KMS-11 (cell line): Measurements from ENCODE around the gene GPER1.

ENCODE experiments used
- H2AFZ ChIP-seq: fragments of 200-600 bp; sonication (generic); 2 replicates; pipeline ENCODE4 v1.6.1; 2016; ENCODE audit warnings: antibody characterized with exemption, mixed run types, low read depth
- H3K27ac ChIP-seq: fragments of 200-600 bp; sonication (generic); 2 replicates; pipeline ENCODE4 v1.6.1; 2016; ENCODE audit warnings: mild to moderate bottlenecking, mixed run types
- H3K27me3 ChIP-seq: fragments of 200-600 bp; sonication (generic); 2 replicates; pipeline ENCODE4 v1.6.1; 2017; ENCODE audit warnings: mild to moderate bottlenecking, low read depth, mixed run types, moderate library complexity; ENCODE audit not compliant: insufficient read depth
- H3K36me3 ChIP-seq: fragments of 200-600 bp; sonication (generic); 2 replicates; pipeline ENCODE4 v1.6.1; 2017; ENCODE audit warnings: mild to moderate bottlenecking, mixed run types; ENCODE audit not compliant: insufficient read depth
- H3K4me1 ChIP-seq: fragments of 200-600 bp; sonication (generic); 2 replicates; pipeline ENCODE4 v1.6.1; 2016; ENCODE audit warnings: mild to moderate bottlenecking, low read depth, mixed run types; ENCODE audit not compliant: poor library complexity, severe bottlenecking
- H3K4me2 ChIP-seq: fragments of 200-600 bp; sonication (generic); 2 replicates; pipeline ENCODE4 v1.7.0; 2016; ENCODE audit warnings: mild to moderate bottlenecking, mixed run types
- H3K4me3 ChIP-seq: fragments of 200-600 bp; sonication (generic); IDR thresholded peaks from 2 replicates; pipeline ENCODE4 v1.6.1; 2017; ENCODE audit warnings: low read depth, low read length, mixed read lengths; ENCODE audit not compliant: insufficient read depth
- H3K79me2 ChIP-seq: fragments of 200-600 bp; sonication (generic); 2 replicates; pipeline ENCODE4 v1.6.1; 2016; ENCODE audit warnings: low read depth, mixed run types; ENCODE audit not compliant: insufficient read depth
- H3K9ac ChIP-seq: fragments of 200-600 bp; sonication (generic); 2 replicates; pipeline ENCODE4 v1.6.1; 2016; ENCODE audit warnings: mild to moderate bottlenecking, mixed run types
- H4K20me1 ChIP-seq: fragments of 200-600 bp; sonication (generic); 2 replicates; pipeline ENCODE4 v1.6.1; 2016; ENCODE audit warnings: mild to moderate bottlenecking, mixed run types; ENCODE audit not compliant: insufficient read depth
- CTCF ChIP-seq: fragments of 200-600 bp; sonication (generic); conservative IDR thresholded peaks from 2 replicates; pipeline ENCODE4 v1.6.1; 2017; ENCODE audit warnings: low read depth, mild to moderate bottlenecking, antibody characterized with exemption, low read length, moderate library complexity, mixed read lengths

GPER1 gene

DNA sequence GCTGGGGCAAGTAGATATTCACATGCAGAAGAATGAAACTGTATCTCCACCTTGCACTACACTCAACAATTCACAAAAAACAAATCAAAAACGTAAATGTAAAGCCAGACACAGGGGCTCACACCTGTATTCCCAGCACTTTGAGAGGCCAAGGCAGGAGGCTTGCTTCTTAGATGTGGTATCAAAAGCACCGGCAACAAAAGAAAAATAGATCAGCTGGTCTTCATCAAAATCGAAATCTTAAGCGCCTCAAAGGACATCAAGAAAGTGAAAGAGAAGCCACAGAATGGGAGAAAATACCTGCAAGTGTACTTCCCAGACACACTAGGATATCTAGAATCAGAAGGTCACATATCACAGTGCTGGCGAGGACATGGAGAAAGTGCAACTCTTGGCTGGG lies 31.3 kb downstream of the GPER1 start:
- H3K9ac ChIP-seq: no peak overlapping the region
- H3K36me3 ChIP-seq: no peaks in the 10 kb centered on the region
- H3K79me2 ChIP-seq: no peaks in the 10 kb centered on the region
- no peak overlapping the region for H3K27ac ChIP-seq
- no peaks in the 10 kb centered on the region for H4K20me1 ChIP-seq
- no peaks in the 10 kb centered on the region for H3K27me3 ChIP-seq
- H3K4me3 ChIP-seq: no peak overlapping the region
- H3K4me1 ChIP-seq: no peaks in the 10 kb centered on the region
- TF ChIP-seq CTCF: no peak
- H2AFZ ChIP-seq: no peak overlapping the region
- H3K4me2 ChIP-seq: no peak overlapping the region

- H3K4me3 ChIP-seq: no peak overlapping the region
- H4K20me1 ChIP-seq: no peaks in the 10 kb centered on the region
- no peaks in the 10 kb centered on the region for H3K36me3 ChIP-seq
- no peak overlapping the region for H2AFZ ChIP-seq
- H3K27me3 ChIP-seq: no peaks in the 10 kb centered on the region
- H3K4me2 ChIP-seq: no peak overlapping the region
- no peak for TF ChIP-seq CTCF
- H3K79me2 ChIP-seq: no peaks in the 10 kb centered on the region
- H3K9ac ChIP-seq: no peak overlapping the region
- no peak overlapping the region for H3K27ac ChIP-seq
- H3K4me1 ChIP-seq: no peaks in the 10 kb centered on the region
These were observed 32.9 kb downstream of the GPER1 start for GRCh38 chr7:1120791-1121190.

DNA sequence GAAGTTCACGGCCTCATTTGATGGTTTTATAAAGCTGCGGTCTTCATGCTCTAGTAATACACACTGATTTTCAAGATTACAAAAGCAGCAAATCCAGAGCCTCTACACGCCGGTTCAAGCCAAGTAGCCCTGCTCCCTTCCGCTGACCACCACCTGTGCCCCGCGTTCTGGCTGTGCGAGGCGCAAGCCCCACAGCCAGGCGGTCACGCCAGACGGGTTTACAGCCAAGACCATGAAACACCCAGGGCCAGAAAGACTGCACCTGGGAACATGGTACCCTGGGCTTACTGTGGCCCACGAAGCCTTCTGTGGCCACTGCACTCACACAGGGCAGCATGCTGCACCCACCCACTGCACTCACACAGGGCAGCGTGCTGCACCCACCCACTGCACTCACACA lies 33.6 kb downstream of the GPER1 start:
- H3K9ac ChIP-seq: no peak overlapping the region
- no peak overlapping the region for H3K4me3 ChIP-seq
- no peaks in the 10 kb centered on the region for H3K79me2 ChIP-seq

GRCh38 chr7:1121886-1122831 lies 34.2 kb downstream of the GPER1 start:
- H2AFZ ChIP-seq: no peak overlapping the region
- H3K27ac ChIP-seq: no peak overlapping the region
- H3K4me2 ChIP-seq: no peak overlapping the region
- H4K20me1 ChIP-seq: no peaks in the 10 kb centered on the region
- H3K4me3 ChIP-seq: no peak overlapping the region
- no peak for TF ChIP-seq CTCF
- H3K9ac ChIP-seq: no peak overlapping the region
- no peaks in the 10 kb centered on the region for H3K4me1 ChIP-seq
- H3K27me3 ChIP-seq: no peaks in the 10 kb centered on the region
- no peaks in the 10 kb centered on the region for H3K79me2 ChIP-seq
- no peaks in the 10 kb centered on the region for H3K36me3 ChIP-seq

More for the DNA sequence above, 33.6 kb downstream of the GPER1 start:
- no peaks in the 10 kb centered on the region for H3K27me3 ChIP-seq
- no peak overlapping the region for H3K27ac ChIP-seq
- TF ChIP-seq CTCF: no peak
- no peak overlapping the region for H3K4me2 ChIP-seq
- no peak overlapping the region for H2AFZ ChIP-seq
- no peaks in the 10 kb centered on the region for H3K4me1 ChIP-seq
- no peaks in the 10 kb centered on the region for H4K20me1 ChIP-seq
- H3K36me3 ChIP-seq: no peaks in the 10 kb centered on the region
